SK-N-SH treated with all-trans-retinoic acid at 6 μM for 48 hours (cell line): Measurements from ENCODE around the gene CMC2.

Experiments
- ATAC-seq: fragments of 200-7000 bp; cut with Tn5 transposase; 3 replicates; pipeline ENCODE4 v1.9.1; 2020; ENCODE audit warnings: mild to moderate bottlenecking, moderate library complexity
- ARNTL ChIP-seq: fragments of 450-650 bp; formaldehyde crosslinking; IDR thresholded peaks from 2 replicates; pipeline ENCODE4 v1.5.0; 2020; ENCODE audit warnings: low read depth, mild to moderate bottlenecking, moderate library complexity, borderline replicate concordance
- BACH2 ChIP-seq: fragments of 250-450 bp; sonication (Bioruptor Pico); IDR thresholded peaks from 2 replicates; pipeline ENCODE4 v1.9.0; 2021; ENCODE audit warnings: mild to moderate bottlenecking, borderline replicate concordance
- GLIS3 ChIP-seq: fragments of 250-450 bp; sonication (Bioruptor Pico); IDR thresholded peaks from 2 replicates; pipeline ENCODE4 v1.5.0; 2020; ENCODE audit warnings: mild to moderate bottlenecking, moderate library complexity
- PPARA ChIP-seq: fragments of 250-450 bp; sonication (Bioruptor Pico); IDR thresholded peaks from 2 replicates; pipeline ENCODE4 v1.5.0; 2020; ENCODE audit warnings: mild to moderate bottlenecking, borderline replicate concordance
- RARB ChIP-seq: fragments of 250-450 bp; sonication (Bioruptor Pico); IDR thresholded peaks from 2 replicates; pipeline ENCODE4 v1.8.0; 2021; ENCODE audit warnings: mild to moderate bottlenecking, moderate library complexity
- TOX ChIP-seq: fragments of 250-450 bp; sonication (Bioruptor Pico); IDR thresholded peaks from 2 replicates; pipeline ENCODE4 v1.8.0; 2021; ENCODE audit warnings: mild to moderate bottlenecking, moderate library complexity, borderline replicate concordance
- ZC3H10 ChIP-seq: fragments of 250-450 bp; sonication (Bioruptor Pico); IDR thresholded peaks from 2 replicates; pipeline ENCODE4 v1.5.1; 2021; ENCODE audit warnings: mild to moderate bottlenecking, moderate library complexity
- ZFP30 ChIP-seq: fragments of 450-650 bp; formaldehyde crosslinking; IDR thresholded peaks from 2 replicates; pipeline ENCODE4 v1.5.0; 2022; ENCODE audit warnings: mild to moderate bottlenecking, moderate library complexity
- ZNF565 ChIP-seq: fragments of 450-650 bp; formaldehyde crosslinking; conservative IDR thresholded peaks from 2 replicates; pipeline ENCODE4 v1.5.0; 2020; ENCODE audit warnings: low read depth, mild to moderate bottlenecking, moderate library complexity
- ZNF70 ChIP-seq: fragments of 450-650 bp; formaldehyde crosslinking; IDR thresholded peaks from 2 replicates; pipeline ENCODE4 v1.5.0; 2020; ENCODE audit warnings: mild to moderate bottlenecking, moderate library complexity
- ZNF8 ChIP-seq: fragments of 450-650 bp; formaldehyde crosslinking; IDR thresholded peaks from 2 replicates; pipeline ENCODE4 v1.5.0; 2020; ENCODE audit warnings: mild to moderate bottlenecking, moderate library complexity
- TF ChIP-seq, protein P1 (sequence below): fragments of 250-450 bp; sonication (Bioruptor Pico); IDR thresholded peaks from 2 replicates; pipeline ENCODE4 v1.5.0; 2020; ENCODE audit warnings: mild to moderate bottlenecking, moderate library complexity
- TF ChIP-seq, protein P2 (sequence below): fragments of 250-450 bp; sonication (Bioruptor Pico); IDR thresholded peaks from 2 replicates; pipeline ENCODE4 v1.5.1; 2020; ENCODE audit warnings: low read depth, mild to moderate bottlenecking, moderate library complexity
- TF ChIP-seq, protein P3 (sequence below): fragments of 250-450 bp; sonication (Bioruptor Pico); IDR thresholded peaks from 2 replicates; pipeline ENCODE4 v1.8.0; 2021; ENCODE audit warnings: low read depth, mild to moderate bottlenecking, moderate library complexity, borderline replicate concordance
- TF ChIP-seq, protein P4 (sequence below): fragments of 250-450 bp; sonication (Bioruptor Pico); IDR thresholded peaks from 2 replicates; pipeline ENCODE4 v1.8.0; 2020; ENCODE audit warnings: mild to moderate bottlenecking, moderate library complexity, borderline replicate concordance
- TF ChIP-seq, protein P5 (sequence below): fragments of 250-450 bp; sonication (Bioruptor Pico); IDR thresholded peaks from 2 replicates; pipeline ENCODE4 v1.5.1; 2021; ENCODE audit warnings: mild to moderate bottlenecking, moderate library complexity

Gene CMC2

DNA sequence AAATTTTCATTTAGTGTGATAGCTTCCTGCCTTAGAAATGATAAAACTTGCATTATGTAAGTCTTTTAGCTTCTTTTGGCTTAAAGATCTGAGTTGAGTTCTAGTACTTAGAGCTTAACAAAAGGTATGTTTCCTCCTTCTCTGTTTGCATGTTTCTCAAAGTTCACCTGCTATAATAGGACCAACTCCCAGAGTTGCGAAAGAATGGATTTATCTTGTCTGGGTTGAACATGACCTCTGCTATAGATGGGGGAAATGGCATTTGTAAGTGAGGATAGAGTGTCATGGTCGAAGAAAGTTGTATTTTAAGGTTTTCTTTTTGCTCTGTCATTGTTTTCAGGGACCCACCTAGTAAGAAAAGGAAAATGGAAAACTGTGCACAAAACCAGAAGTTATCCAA is 36.1 kb upstream of the CMC2 start (continued):
- TF ChIP-seq, protein P1, sequence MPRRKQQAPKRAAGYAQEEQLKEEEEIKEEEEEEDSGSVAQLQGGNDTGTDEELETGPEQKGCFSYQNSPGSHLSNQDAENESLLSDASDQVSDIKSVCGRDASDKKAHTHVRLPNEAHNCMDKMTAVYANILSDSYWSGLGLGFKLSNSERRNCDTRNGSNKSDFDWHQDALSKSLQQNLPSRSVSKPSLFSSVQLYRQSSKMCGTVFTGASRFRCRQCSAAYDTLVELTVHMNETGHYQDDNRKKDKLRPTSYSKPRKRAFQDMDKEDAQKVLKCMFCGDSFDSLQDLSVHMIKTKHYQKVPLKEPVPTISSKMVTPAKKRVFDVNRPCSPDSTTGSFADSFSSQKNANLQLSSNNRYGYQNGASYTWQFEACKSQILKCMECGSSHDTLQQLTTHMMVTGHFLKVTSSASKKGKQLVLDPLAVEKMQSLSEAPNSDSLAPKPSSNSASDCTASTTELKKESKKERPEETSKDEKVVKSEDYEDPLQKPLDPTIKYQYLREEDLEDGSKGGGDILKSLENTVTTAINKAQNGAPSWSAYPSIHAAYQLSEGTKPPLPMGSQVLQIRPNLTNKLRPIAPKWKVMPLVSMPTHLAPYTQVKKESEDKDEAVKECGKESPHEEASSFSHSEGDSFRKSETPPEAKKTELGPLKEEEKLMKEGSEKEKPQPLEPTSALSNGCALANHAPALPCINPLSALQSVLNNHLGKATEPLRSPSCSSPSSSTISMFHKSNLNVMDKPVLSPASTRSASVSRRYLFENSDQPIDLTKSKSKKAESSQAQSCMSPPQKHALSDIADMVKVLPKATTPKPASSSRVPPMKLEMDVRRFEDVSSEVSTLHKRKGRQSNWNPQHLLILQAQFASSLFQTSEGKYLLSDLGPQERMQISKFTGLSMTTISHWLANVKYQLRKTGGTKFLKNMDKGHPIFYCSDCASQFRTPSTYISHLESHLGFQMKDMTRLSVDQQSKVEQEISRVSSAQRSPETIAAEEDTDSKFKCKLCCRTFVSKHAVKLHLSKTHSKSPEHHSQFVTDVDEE: no peak
- TF ChIP-seq RARB (CRISPR knock-in tag): no peak

DNA sequence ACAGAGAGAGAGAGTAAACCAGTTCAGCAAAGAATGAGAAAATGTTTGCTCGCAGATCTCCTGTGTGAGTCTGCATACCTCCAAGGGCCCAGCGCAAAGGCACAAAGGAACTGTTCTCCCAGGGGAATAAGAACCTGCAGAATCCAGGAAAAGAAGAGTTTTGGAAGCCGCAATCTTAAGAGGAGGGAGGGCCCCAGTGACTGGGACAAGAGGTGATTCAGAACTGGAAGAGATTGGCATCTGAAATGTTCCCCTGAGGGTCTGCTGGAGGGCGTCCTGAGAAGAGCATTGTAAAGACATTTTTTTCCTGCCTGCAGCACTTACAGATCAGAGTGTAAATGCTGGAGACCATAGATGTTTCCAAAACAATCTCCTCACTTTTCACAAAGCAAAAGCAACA is 35.0 kb upstream of the CMC2 start:
- no peak for TF ChIP-seq ZNF565 (CRISPR knock-in tag)
- no peak for TF ChIP-seq ARNTL
- TF ChIP-seq ZNF8 (CRISPR knock-in tag): no peak
- TF ChIP-seq, protein P2, sequence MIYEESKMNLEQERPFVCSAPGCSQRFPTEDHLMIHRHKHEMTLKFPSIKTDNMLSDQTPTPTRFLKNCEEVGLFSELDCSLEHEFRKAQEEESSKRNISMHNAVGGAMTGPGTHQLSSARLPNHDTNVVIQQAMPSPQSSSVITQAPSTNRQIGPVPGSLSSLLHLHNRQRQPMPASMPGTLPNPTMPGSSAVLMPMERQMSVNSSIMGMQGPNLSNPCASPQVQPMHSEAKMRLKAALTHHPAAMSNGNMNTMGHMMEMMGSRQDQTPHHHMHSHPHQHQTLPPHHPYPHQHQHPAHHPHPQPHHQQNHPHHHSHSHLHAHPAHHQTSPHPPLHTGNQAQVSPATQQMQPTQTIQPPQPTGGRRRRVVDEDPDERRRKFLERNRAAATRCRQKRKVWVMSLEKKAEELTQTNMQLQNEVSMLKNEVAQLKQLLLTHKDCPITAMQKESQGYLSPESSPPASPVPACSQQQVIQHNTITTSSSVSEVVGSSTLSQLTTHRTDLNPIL: no peak
- no peak for ATAC-seq

DNA sequence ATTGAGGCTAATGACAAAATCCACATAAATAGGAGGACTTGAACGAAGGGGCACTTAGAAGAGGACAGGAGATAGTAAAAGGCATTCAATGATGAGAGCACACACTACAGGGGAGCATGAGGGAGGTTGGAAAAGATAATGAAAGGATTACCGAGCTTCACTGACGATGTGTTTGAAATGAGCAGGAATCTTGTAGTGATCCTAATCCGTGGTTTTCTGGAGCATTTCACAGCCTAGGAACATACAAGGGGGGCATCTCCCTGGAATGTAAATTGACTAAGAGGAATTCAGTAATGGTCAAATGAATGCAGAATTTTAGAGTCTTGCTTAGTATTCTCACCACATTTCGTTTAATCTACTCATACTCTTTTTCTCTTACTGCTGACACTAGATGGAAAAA is 34.2 kb upstream of the CMC2 start:
- TF ChIP-seq, protein P3, sequence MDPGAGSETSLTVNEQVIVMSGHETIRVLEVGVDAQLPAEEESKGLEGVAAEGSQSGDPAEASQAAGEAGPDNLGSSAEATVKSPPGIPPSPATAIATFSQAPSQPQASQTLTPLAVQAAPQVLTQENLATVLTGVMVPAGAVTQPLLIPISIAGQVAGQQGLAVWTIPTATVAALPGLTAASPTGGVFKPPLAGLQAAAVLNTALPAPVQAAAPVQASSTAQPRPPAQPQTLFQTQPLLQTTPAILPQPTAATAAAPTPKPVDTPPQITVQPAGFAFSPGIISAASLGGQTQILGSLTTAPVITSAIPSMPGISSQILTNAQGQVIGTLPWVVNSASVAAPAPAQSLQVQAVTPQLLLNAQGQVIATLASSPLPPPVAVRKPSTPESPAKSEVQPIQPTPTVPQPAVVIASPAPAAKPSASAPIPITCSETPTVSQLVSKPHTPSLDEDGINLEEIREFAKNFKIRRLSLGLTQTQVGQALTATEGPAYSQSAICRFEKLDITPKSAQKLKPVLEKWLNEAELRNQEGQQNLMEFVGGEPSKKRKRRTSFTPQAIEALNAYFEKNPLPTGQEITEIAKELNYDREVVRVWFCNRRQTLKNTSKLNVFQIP (CRISPR knock-in tag): no peak
- TF ChIP-seq, protein P1: no peak
- TF ChIP-seq PPARA (CRISPR knock-in tag) (no peak), GLIS3 (CRISPR knock-in tag) (no peak)
- TF ChIP-seq, protein P4, sequence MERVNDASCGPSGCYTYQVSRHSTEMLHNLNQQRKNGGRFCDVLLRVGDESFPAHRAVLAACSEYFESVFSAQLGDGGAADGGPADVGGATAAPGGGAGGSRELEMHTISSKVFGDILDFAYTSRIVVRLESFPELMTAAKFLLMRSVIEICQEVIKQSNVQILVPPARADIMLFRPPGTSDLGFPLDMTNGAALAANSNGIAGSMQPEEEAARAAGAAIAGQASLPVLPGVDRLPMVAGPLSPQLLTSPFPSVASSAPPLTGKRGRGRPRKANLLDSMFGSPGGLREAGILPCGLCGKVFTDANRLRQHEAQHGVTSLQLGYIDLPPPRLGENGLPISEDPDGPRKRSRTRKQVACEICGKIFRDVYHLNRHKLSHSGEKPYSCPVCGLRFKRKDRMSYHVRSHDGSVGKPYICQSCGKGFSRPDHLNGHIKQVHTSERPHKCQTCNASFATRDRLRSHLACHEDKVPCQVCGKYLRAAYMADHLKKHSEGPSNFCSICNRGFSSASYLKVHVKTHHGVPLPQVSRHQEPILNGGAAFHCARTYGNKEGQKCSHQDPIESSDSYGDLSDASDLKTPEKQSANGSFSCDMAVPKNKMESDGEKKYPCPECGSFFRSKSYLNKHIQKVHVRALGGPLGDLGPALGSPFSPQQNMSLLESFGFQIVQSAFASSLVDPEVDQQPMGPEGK (CRISPR knock-in tag): no peak
- no peak for ATAC-seq

DNA sequence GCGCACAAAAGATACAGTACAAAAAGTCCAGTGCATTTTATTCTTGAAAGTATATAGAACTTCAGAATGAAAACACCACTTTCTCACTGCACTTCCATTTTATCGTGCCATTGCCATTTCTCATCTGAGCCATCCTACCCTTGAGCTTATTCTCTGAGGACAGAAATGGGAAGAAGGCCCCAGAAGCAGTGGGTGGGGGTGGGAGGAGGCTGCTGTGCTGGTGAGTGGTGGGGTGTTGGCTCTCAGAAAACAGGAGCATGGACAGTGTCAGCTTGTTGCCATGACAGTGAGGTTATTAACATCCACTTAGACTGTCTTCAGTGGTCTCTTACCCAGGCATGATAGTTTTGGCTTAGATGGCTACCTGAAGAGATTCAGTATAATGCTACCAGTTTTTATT is 33.4 kb upstream of the CMC2 start:
- no peak for TF ChIP-seq BACH2 (CRISPR knock-in tag)
- TF ChIP-seq, all 23 proteins: peak for 0
- no peak for ATAC-seq

DNA sequence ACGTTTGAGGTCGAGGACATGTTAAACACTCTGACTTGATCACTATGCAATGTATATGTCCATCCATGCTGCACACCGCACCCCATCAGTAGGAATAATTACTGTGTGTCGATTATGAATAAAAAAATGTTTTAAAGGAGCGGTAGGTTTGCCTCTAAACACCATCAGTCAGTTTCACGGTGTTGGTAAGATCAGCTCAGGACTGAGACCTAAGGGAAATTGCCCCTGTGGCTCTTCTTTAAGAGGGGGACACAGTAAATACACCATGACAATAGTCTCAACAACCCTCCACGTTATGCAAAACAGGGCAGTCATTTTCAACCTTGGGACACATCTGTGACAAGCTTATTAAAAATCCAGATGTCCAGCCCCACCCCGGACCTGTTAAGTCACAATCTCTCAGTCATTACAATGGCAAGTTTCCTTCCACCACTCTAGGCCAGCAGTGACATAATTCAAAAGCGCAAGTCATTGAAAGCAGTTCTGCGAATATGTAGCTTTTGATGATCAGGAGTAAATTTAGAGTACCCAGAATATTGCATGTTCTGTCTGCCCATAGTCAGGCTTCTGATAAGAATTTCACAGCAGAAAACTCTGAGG is 30.2 kb upstream of the CMC2 start:
- TF ChIP-seq ZNF70 (CRISPR knock-in tag) (no peak), PPARA (CRISPR knock-in tag) (no peak), TOX (CRISPR knock-in tag) (no peak), BACH2 (CRISPR knock-in tag) (no peak), ZFP30 (CRISPR knock-in tag) (no peak), ZC3H10 (CRISPR knock-in tag) (no peak)
- TF ChIP-seq, protein P5, sequence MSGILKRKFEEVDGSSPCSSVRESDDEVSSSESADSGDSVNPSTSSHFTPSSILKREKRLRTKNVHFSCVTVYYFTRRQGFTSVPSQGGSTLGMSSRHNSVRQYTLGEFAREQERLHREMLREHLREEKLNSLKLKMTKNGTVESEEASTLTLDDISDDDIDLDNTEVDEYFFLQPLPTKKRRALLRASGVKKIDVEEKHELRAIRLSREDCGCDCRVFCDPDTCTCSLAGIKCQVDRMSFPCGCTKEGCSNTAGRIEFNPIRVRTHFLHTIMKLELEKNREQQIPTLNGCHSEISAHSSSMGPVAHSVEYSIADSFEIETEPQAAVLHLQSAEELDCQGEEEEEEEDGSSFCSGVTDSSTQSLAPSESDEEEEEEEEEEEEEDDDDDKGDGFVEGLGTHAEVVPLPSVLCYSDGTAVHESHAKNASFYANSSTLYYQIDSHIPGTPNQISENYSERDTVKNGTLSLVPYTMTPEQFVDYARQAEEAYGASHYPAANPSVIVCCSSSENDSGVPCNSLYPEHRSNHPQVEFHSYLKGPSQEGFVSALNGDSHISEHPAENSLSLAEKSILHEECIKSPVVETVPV (CRISPR knock-in tag): no peak
- ATAC-seq: no peak; the same call in 2 of the 3 replicates
